Thymus (tissue), 11 donors: ENCODE measurements around the gene GOLGA6L2. TPM values are rescaled to one million over a fixed set of nuclear protein-coding genes. Genes with fewer than 3 reads are reported as not detected.

Experiments
- DNase-seq, 9 donors: peaks; one replicate each; pipeline ENCODE4 v3.0.0-alpha.2; 2013; ENCODE audit warnings: low spot score in 9 of 9, low read depth in 6 of 9, missing footprints in 1 of 9
- H3K27ac ChIP-seq, 2 donors: one replicate each; pipeline ENCODE4 v1.5.1; 2013; ENCODE audit warnings: control low read depth in 1 of 2, low read depth in 1 of 2, low read length in 1 of 2, mild to moderate bottlenecking in 1 of 2, moderate library complexity in 1 of 2
- H3K27me3 ChIP-seq, 2 donors: one replicate each; pipeline ENCODE4 v1.5.1; 2013; ENCODE audit warnings: low read length in 1 of 2; ENCODE audit not compliant: control insufficient read depth in 2 of 2, insufficient read depth in 1 of 2
- H3K36me3 ChIP-seq, 2 donors: one replicate each; pipeline ENCODE4 v1.5.1; 2013; ENCODE audit warnings: low read length in 1 of 2, mild to moderate bottlenecking in 1 of 2, moderate library complexity in 1 of 2; ENCODE audit not compliant: control insufficient read depth in 2 of 2, insufficient read depth in 2 of 2
- H3K4me1 ChIP-seq, 2 donors: one replicate each; pipeline ENCODE4 v1.5.1; 2013; ENCODE audit warnings: low read length in 2 of 2; ENCODE audit not compliant: control insufficient read depth in 2 of 2, insufficient read depth in 2 of 2
- H3K4me3 ChIP-seq, 2 donors: one replicate each; pipeline ENCODE4 v1.5.1; 2013; ENCODE audit warnings: low read length in 2 of 2, control low read depth in 1 of 2, mild to moderate bottlenecking in 1 of 2
- H3K9me3 ChIP-seq, 2 donors: one replicate each; pipeline ENCODE4 v1.5.1; 2013; ENCODE audit warnings: low read length in 1 of 2, mild to moderate bottlenecking in 1 of 2; ENCODE audit not compliant: control insufficient read depth in 2 of 2, insufficient read depth in 1 of 2
- whole genome bisulfite sequencing: extraction: QIAGEN DNeasy Blood & Tissue Kit; methylation state at CpG from one replicate; pipeline ENCODE4 v1.1.7; 2013; 5-methylcytosine and 5-hydroxymethylcytosine counted together
- polyA plus RNA-seq: library from polyadenylated mRNA; stranded (reverse); fragments of 200-250 nt; gene quantifications from one replicate; pipeline ENCODE4 v1.2.3, GENCODE V29; 2013
- total RNA-seq: library from RNA; stranded (reverse); fragments of 120-200 nt; gene quantifications from one replicate; pipeline ENCODE4 v1.2.4, GENCODE V29; 2013
- donor health status: healthy.

The GOLGA6L2 gene
- total and polyA plus RNA-seq, 2 donors, result 0.09 TPM; not detected in 1

DNA sequence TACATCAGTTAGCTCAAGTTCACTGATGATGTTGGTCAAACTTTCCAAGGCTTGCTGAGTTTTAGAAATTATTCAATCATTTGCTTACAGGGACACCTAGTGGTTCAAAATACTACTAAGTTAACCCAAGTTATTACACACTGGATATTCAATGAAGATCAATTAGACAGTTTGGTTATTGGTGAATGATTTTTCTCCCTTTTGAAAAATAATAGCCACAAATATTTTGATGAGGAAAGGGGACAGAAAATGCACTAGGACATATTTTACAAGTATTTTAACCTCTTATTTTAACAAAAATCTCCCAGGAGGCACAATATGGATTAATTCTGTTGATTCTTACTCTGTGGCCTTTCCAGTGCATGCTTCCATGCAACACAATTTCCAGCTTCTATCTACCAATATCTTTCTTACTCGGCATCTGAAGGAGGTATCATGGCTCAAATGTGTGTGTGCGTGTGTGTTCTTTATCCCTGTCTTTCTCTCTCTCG, 20.1 kb upstream of the GOLGA6L2 start:
- Histone ChIP-seq H3K4me1 (no peaks in the 10 kb centered on the region), H3K36me3 (no peaks in the 10 kb centered on the region), H3K4me3 (no peak overlapping the region), H3K27ac (no peak overlapping the region), H3K9me3 (no peaks in the 10 kb centered on the region), H3K27me3 (no peaks in the 10 kb centered on the region)
- 92% methylated on average over 3 of the region's 3 CpGs for WGBS
- peak in 3 of 9 donors; percentile 1 to 5 (median 5) for DNase-seq

DNA sequence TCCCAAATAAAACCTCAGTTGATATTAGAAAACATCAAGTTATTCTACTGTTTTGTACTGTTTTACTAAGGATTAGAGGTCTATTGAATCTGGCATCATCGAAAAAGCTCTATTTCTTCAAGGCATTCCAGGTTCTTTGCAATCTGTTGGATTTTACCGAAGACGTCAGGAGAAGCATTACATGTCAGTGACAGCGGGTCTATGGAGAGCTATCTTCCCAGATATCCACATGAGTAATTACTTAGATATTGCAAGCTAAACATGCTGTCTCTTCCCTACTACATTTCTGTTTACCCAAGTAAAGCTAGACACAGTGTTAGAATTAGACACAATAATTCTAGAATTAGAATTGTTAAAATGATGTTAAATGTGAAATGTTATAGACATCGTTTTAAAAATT, 10.8 kb upstream of the GOLGA6L2 start:
- Histone ChIP-seq H3K4me1 (no peaks in the 10 kb centered on the region), H3K27me3 (no peaks in the 10 kb centered on the region), H3K27ac (no peak overlapping the region), H3K4me3 (no peak overlapping the region), H3K36me3 (no peaks in the 10 kb centered on the region), H3K9me3 (no peaks in the 10 kb centered on the region)
- 88% methylated on average over 5 of the region's 5 CpGs for WGBS
- DNase-seq, result no peak

DNA sequence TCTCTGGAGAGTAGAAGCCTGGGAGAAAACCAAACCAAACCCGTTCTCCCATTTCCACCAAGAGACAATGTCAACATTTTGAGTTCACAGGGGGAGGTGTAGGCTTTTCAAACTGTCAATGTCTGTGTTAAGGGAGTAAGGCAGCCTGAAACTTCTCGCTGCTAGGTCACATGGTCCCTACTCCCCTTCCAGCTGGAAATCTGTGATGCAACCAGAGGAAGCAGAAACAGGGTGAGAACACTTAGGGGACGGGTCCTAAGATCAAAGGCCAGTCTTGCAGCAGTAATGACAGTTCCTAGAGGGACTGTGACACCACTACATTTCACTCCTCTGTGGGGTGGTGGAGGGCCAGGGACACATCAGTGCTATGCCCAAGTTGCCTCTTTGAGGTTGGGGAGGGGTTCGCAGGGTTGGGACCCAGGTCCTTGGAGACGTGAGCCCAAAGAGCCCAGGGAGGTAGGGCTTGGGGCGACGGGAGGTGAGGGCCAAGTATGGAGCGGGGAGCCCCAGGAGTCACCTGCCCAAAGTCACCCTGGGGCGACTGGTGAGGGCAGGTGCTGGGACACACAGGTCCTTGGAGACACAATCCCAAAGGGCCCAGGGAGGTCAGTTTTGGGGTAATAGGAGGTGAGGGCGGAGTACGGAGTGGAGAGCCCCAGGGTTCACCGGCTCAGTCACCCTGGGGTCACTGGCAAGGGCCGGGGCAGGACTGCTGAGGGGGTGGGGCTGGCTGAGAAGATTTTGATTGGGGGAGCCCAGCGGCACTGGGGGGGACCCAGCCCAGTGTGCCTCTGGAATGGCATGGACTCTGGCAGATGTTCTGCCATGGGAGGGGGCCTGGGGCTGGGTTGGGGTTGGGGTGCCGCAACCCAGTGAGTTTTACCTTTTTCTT, 582 bp downstream of the GOLGA6L2 start:
- no peak for DNase-seq
- H3K36me3 ChIP-seq, result no peaks in the 10 kb centered on the region
- no peaks in the 10 kb centered on the region for H3K4me1 ChIP-seq
- no peaks in the 10 kb centered on the region for H3K27me3 ChIP-seq
- H3K4me3 ChIP-seq, result no peak overlapping the region
- no peak overlapping the region for H3K27ac ChIP-seq
- WGBS, result 90% methylated on average over 15 of the region's 15 CpGs
- no peaks in the 10 kb centered on the region for H3K9me3 ChIP-seq

DNA sequence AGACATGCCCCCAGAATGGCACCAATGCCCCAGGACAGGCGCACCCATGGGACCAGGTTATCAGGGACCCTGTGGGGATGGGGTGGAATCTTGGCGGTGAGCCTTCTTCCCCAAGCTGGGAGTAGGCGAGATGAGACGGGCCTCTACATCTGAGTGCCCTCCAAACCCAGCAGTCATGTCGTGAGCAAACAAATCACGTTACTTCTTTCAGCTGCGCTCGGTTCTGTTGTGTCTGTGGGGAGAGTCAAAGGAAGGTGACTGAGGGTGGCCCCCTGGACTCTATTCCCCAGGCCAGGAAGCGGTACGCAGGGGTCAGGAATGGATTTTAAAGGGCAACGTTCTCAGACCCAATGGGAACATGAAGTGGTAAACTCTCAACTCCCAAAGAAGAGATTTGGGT, 2.8 kb downstream of the GOLGA6L2 start:
- WGBS, result 91% methylated on average over 11 of the region's 11 CpGs
- no peak overlapping the region for H3K27ac ChIP-seq
- H3K9me3 ChIP-seq, result no peaks in the 10 kb centered on the region
- H3K4me1 ChIP-seq, result no peaks in the 10 kb centered on the region
- H3K36me3 ChIP-seq, result no peaks in the 10 kb centered on the region
- no peak for DNase-seq
- no peaks in the 10 kb centered on the region for H3K27me3 ChIP-seq
- no peak overlapping the region for H3K4me3 ChIP-seq

DNA sequence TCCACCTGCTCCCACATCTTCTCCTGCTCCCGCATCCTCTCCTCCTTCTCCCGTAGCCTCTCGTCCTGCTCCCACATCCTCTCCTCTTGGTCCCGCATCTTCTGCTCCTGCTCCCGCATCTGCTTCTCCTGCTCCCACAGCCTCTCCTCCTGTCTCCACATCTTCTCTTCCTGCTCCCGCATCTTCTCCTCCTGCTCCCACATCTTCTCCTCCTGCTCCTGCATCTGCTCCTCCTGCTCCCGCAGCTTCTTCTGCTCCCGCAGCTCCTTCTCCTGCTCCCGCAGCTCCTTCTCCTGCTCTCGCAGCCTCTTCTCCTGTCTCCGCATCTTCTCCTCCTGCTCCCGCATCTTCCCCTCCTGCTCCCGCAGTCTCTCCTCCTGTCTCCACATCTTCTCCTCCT, 5.8 kb downstream of the GOLGA6L2 start:
- no peak overlapping the region for H3K27ac ChIP-seq
- no peaks in the 10 kb centered on the region for H3K9me3 ChIP-seq
- no peak for DNase-seq
- H3K4me1 ChIP-seq, result no peaks in the 10 kb centered on the region
- H3K36me3 ChIP-seq, result no peaks in the 10 kb centered on the region
- H3K27me3 ChIP-seq, result no peaks in the 10 kb centered on the region
- 92% methylated on average over 13 of the region's 13 CpGs for WGBS
- no peak overlapping the region for H3K4me3 ChIP-seq

DNA sequence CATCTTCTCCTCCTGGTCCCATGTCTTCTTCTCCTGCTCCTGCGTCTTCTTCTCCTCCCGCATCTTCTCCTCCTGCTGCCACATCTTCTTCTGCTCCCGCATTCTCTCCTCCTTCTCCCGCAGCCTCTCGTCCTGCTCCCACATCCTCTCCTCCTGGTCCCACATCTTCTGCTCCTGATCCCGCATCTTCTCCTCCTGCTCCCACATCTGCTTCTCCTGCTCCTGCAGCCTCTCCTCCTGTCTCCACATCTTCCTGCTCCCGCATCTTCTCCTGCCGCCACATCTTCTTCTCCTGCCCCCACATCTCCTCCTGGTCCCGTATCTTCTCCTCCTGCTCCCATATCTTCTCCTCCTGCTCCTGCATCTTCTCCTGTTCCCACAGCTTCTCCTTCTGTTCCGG, 6.4 kb downstream of the GOLGA6L2 start:
- Histone ChIP-seq H3K27ac (no peak overlapping the region), H3K4me1 (no peaks in the 10 kb centered on the region), H3K36me3 (no peaks in the 10 kb centered on the region), H3K9me3 (no peaks in the 10 kb centered on the region), H3K4me3 (no peak overlapping the region), H3K27me3 (no peaks in the 10 kb centered on the region)
- no peak for DNase-seq
- 96% methylated on average over 10 of the region's 10 CpGs for WGBS

DNA sequence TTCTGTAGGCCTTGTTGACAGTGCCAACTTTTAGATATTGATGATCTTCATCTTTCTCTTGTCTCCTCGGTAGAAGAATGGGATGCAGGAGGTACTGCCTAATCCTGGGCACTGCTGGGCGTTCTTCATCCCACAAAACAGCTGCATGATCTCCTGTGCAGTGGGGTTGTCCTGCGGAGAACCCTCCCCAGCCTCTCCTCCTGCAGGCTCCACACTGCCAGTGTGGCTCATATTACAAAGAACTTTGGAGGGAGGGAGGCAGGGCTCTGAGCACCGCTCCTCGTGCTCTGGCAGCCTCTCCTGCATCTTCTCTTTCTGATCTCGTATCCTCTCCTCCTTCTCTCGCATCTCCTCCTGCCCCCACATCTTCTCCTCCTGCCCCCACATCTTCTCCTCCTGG, 7.5 kb downstream of the GOLGA6L2 start:
- WGBS, result 81% methylated on average over 7 of the region's 7 CpGs
- H3K4me3 ChIP-seq, result no peak overlapping the region
- no peak for DNase-seq
- no peaks in the 10 kb centered on the region for H3K9me3 ChIP-seq
- H3K27me3 ChIP-seq, result no peaks in the 10 kb centered on the region
- H3K27ac ChIP-seq, result no peak overlapping the region
- no peaks in the 10 kb centered on the region for H3K4me1 ChIP-seq
- H3K36me3 ChIP-seq, result no peaks in the 10 kb centered on the region

DNA sequence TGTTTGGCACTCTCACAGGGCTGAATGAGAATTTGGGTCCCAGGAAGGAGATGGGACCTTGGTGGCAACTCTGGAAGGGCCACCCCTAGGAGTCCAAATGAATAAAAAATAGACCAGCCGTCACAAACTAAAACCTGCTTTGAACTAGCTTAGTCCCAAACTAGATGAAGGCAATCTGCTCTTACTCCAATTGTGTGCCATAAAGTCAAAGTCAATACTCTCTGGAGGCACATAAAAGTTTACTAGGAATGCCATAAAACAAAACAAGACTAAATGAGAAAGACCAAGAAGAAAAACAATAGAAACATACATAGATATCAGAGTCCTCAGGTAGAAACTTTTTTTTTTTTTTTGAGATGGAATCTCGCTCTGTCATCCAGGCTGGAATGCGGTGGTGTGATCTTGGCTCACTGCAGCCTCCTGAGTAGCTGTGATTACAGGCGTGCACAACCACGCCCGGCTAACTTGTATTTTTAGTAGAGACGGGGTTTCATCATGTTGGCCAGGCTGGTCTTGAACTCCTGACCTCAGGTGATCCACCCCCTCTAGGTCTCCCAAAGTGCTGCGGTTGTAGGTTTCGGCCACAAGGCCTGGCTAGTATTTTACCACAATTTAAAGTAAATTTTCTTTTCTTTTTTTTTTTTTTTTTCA, 8.1 kb downstream of the GOLGA6L2 start:
- H3K9me3 ChIP-seq, result no peaks in the 10 kb centered on the region
- 86% methylated on average over 9 of the region's 9 CpGs for WGBS
- no peak for DNase-seq
- no peaks in the 10 kb centered on the region for H3K36me3 ChIP-seq
- H3K27ac ChIP-seq, result no peak overlapping the region
- H3K4me1 ChIP-seq, result no peaks in the 10 kb centered on the region
- no peaks in the 10 kb centered on the region for H3K27me3 ChIP-seq
- no peak overlapping the region for H3K4me3 ChIP-seq

DNA sequence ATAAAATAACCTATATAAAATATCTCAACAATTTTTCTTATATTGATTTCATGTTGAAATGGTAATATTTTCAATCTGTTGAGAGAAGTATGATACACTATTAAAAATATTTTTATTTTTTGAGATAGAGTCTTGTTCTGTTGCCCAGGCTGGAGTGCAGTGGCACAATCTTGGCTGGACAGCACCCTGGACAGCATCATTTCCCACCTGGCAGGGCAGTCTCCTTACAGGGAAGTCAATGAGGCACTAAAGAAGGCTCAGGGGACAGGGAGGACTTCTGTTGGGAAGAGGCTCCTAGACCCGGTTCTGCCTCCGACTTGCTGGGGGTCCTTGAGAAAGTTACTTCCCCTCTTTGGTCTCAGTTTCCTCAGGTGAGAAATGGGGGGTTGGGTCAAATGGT, 9.4 kb downstream of the GOLGA6L2 start:
- Histone ChIP-seq H3K4me3 (no peak overlapping the region), H3K9me3 (no peaks in the 10 kb centered on the region), H3K4me1 (no peaks in the 10 kb centered on the region), H3K36me3 (no peaks in the 10 kb centered on the region), H3K27me3 (no peaks in the 10 kb centered on the region), H3K27ac (no peak overlapping the region)
- WGBS, result 96% methylated on average over 2 of the region's 2 CpGs
- DNase-seq, result no peak
